Testis (tissue), 2 donors: Measurements from ENCODE around the gene KRTAP10-3.

Source experiments
- CTCF ChIP-seq, 3 experiments: fragments of 450-650 bp in 2 of 3; fragments of 200-600 bp in 1 of 3; sonication (generic) in 1 of 3; IDR thresholded peaks; one replicate each; pipeline ENCODE4 v1.5.1; 2016 to 2019; ENCODE audit warnings: antibody characterized with exemption in 3 of 3, mild to moderate bottlenecking in 2 of 3, moderate library complexity in 1 of 3
- POLR2A ChIP-seq: fragments of 450-650 bp; IDR thresholded peaks from one replicate; pipeline ENCODE4 v1.6.1; 2017; ENCODE audit warnings: antibody characterized with exemption, mild to moderate bottlenecking, moderate library complexity

- TF ChIP-seq CTCF (IDR thresholded peaks at IDR 0.05) (no peak), POLR2A (no peak)
Observed at GRCh38 chr21:44509539-44509938, 49.1 kb downstream of the KRTAP10-3 start.
